ENCODE data around the gene ZNF565.

ZNF565 gene

GRCh38 chr19:36172852-36173251, 41.6 kb downstream of the ZNF565 start:
- CTCF ChIA-PET, result interaction anchor here (1.3 to 2.7 kb wide), 3 partner anchors 9 to 113 kb away, joined by 4 to 12 read pairs (median 8); no protein-coding TSS in a partner anchor
- no peak for TF ChIP-seq CTCF (IDR thresholded peaks at IDR 0.05; ENCODE audit: control extremely low read depth, extremely low read depth, low read depth, missing control alignments)
- no peak for DNase-seq (ENCODE audit: extremely low spot score)
- POLR2A ChIA-PET, result interaction anchor here (0.7 kb wide), 1 partner anchor 436 kb away, joined by 3 read pairs; no protein-coding TSS in a partner anchor

GRCh38 chr19:36169084-36169760, 45.2 kb downstream of the ZNF565 start:
- no peak for DNase-seq (ENCODE audit: extremely low spot score)
- no peak for TF ChIP-seq CTCF (IDR thresholded peaks at IDR 0.05; ENCODE audit: control extremely low read depth, extremely low read depth, low read depth, missing control alignments)
- POLR2A ChIA-PET, result no interaction called here
- CTCF ChIA-PET, result interaction anchor here (0.9 to 5.0 kb wide), 13 partner anchors 8 to 222 kb away, joined by 3 to 43 read pairs (median 5); no protein-coding TSS in a partner anchor

GRCh38 chr19:36163813-36164212, 50.7 kb downstream of the ZNF565 start:
- POLR2A ChIA-PET, result no interaction called here
- no peak for DNase-seq (ENCODE audit: extremely low spot score)
- TF ChIP-seq CTCF (IDR thresholded peaks at IDR 0.05; ENCODE audit: control extremely low read depth, extremely low read depth, low read depth, missing control alignments), result no peak
- CTCF ChIA-PET, result interaction anchor here (1.1 to 2.3 kb wide), 4 partner anchors 10 to 103 kb away, joined by 3 to 9 read pairs (median 4); no protein-coding TSS in a partner anchor

- CTCF ChIA-PET, result interaction anchor here (0.7 kb wide), 1 partner anchor 9 kb away, joined by 4 read pairs; no protein-coding TSS in a partner anchor
- no peak for DNase-seq (ENCODE audit: extremely low spot score)
- TF ChIP-seq CTCF (IDR thresholded peaks at IDR 0.05; ENCODE audit: control extremely low read depth, extremely low read depth, low read depth, missing control alignments), result no peak
- POLR2A ChIA-PET, result no interaction called here
These were observed 53.5 kb downstream of the ZNF565 start for GRCh38 chr19:36160821-36161596.

GRCh38 chr19:36153126-36153525, 61.3 kb downstream of the ZNF565 start:
- POLR2A ChIA-PET, result no interaction called here
- CTCF ChIA-PET, result interaction anchor here (1.0 to 2.3 kb wide), 5 partner anchors 13 to 92 kb away, joined by 3 to 8 read pairs (median 3); partner anchors contain the start of gene CAPNS1

More at GRCh38 chr19:36153126-36153525, 61.3 kb downstream of the ZNF565 start:
- no peak for DNase-seq (ENCODE audit: extremely low spot score)
- no peak for TF ChIP-seq CTCF (IDR thresholded peaks at IDR 0.05; ENCODE audit: control extremely low read depth, extremely low read depth, low read depth, missing control alignments)

Measured in GM10248 (cell line).